ELF-1 (cell line): ENCODE results near the gene VCL.
A peak's percentile ranks its signal among the peaks of the same experiment; 100 is the strongest.
"Not testable (repeated sequence)": the region's sequence is repeated elsewhere in the genome, so short reads cannot be mapped to it uniquely, and the experiment has no call there.

ENCODE experiments used
- DNase-seq: peaks from one replicate; pipeline ENCODE4 v3.0.0-alpha.2; 2016; ENCODE audit warnings: low read depth, low spot score

The VCL gene

GRCh38 chr10:73997787-73998622 is at the start of gene VCL:
VCL (plus strand) TSS chr10:73998116; CDS start chr10:73998208, 92 bp downstream.
- peak; percentile 99 for DNase-seq

- DNase-seq, result no peak
These were observed 48.8 kb upstream of the VCL start for GRCh38 chr10:73948947-73949633.

GRCh38 chr10:73950155-73950948 is 47.6 kb upstream of the VCL start:
- DNase-seq, result peak; percentile 37

- DNase-seq, result no peak
These were observed 44.3 kb upstream of the VCL start for GRCh38 chr10:73953665-73954064.

GRCh38 chr10:73954737-73955136 is 43.2 kb upstream of the VCL start:
- no peak for DNase-seq

GRCh38 chr10:73955719-73956118 is 42.2 kb upstream of the VCL start:
- DNase-seq, result no peak

GRCh38 chr10:73956476-73957359 is 41.2 kb upstream of the VCL start:
- peak; percentile 30 for DNase-seq

GRCh38 chr10:73959484-73960243 is 38.3 kb upstream of the VCL start:
- no peak for DNase-seq

- DNase-seq, result no peak
These were observed 35.5 kb upstream of the VCL start for GRCh38 chr10:73962386-73962785.

- not testable (repeated sequence) for DNase-seq
These were observed 34.4 kb upstream of the VCL start for GRCh38 chr10:73963533-73963932.

GRCh38 chr10:73964743-73965142 is 33.2 kb upstream of the VCL start:
- no peak for DNase-seq

- not testable (repeated sequence) for DNase-seq
These were observed 32.5 kb upstream of the VCL start for GRCh38 chr10:73965267-73965889.

GRCh38 chr10:73965890-73966768 is 31.8 kb upstream of the VCL start:
- DNase-seq, result peak; percentile 97

- peak; percentile 31 for DNase-seq
These were observed 30.9 kb upstream of the VCL start for GRCh38 chr10:73967022-73967429.

GRCh38 chr10:73967544-73967943 is 30.4 kb upstream of the VCL start:
- DNase-seq, result no peak

- DNase-seq, result peak; percentile 40
These were observed 29.8 kb upstream of the VCL start for GRCh38 chr10:73968098-73968521.

- DNase-seq, result no peak
These were observed 28.6 kb upstream of the VCL start for GRCh38 chr10:73969224-73969841.

GRCh38 chr10:73970845-73971244 is 27.1 kb upstream of the VCL start:
- no peak for DNase-seq
